Stimulated activated CD4-positive, alpha-beta T cell treated with anti-CD3 and anti-CD28 coated beads, TNF-alpha, amount 100 ng/mL, for 24 hours (primary cell): ENCODE measurements around the gene NLRP9.

Experiments
- DNase-seq, 3 experiments: peaks; one replicate each; pipeline ENCODE4 v3.0.0-alpha.2; 2020; ENCODE audit warnings: low read depth in 3 of 3

The NLRP9 gene

DNA sequence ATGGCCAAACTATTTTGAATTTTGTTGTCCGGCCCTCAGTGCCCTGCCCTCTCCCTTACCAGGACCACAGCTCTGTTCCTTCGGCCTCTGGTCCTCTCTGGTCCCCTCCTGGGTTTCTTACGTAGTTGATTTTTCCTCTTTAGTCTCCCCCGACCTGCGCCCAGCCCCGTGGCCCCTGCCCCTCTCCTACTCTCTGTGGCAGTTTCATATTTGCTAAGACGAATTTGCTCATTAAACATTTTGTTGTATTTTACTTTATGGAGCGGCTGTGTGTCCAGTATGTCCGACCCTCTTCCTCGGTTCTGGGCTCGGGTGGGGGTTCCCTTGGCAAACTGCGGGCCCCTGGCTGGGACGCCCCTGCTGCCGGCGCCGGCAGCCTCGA lies 63.8 kb downstream of the NLRP9 start:
- no peak for DNase-seq

DNA sequence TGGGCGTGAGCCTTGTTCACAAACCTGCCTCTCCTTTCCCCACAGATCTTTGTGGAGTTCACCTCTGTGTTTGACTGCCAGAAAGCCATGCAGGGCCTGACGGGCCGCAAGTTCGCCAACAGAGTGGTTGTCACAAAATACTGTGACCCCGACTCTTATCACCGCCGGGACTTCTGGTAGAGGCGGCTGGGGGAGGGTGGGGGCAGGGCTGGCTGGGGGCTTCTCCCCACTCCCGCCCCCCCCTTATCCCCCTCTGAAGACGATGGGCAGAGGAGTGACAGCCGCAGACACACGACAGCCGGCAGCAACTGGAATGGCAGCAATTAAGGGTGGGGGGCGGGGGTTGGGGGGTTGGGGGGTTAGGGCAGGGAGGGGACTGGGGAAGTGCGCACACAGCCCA lies 64.3 kb downstream of the NLRP9 start:
- DNase-seq: no peak

DNA sequence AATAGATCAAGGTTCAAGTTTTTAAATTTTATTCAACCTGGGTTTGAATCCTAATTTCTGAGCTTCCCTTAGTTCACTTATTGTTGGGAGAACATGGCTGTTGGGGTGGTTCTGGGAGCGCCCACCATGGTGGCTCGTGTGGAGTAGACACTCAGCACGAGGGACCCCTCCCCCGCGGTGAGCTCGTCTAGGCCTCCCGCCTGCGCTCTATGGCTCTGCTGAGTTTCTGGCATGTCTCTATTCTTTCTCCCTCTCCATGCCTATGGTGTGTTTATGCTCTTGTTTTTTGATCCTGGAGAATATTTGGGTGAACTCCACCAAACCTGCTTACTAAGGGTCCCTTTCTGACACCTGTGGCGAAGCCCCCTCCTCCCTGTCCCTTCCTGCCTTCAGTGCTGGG lies 64.7 kb downstream of the NLRP9 start:
- DNase-seq: no peak

DNA sequence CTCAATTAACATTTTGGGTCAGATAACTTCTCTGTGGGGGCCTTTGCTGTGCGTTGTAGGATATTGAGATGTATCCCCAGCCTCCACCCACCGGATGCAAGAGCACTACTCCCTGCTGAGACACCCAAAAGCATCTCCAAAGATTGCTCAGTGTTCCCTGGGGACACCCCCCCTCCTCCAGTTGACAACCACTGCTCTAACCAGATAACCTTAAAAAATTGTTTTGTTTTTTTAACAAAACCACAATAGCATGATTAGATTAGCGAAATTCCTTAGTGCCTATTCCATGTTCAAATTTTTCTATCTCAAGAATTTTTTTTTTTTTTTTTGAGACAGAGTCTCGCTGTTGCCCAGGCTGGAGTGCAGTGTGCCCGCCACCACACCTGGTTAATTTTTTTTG lies 65.8 kb downstream of the NLRP9 start:
- DNase-seq: no peak

DNA sequence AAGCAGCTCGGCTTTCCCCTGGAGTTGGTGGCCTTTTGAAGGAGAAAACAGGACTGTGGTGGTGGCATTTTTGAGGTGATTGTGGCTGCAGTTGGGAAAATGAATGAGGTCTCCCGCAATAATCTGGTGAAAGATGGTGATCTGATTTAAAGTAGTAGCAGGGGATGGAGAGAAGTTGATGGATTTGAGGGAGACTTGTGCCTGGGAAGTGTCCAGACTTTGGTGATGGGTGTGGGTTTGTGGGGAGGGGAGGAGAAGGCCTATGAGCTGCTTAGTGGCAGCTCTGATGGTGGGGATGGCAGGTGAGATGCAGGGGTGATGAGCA lies 67.2 kb downstream of the NLRP9 start:
- DNase-seq: no peak

DNA sequence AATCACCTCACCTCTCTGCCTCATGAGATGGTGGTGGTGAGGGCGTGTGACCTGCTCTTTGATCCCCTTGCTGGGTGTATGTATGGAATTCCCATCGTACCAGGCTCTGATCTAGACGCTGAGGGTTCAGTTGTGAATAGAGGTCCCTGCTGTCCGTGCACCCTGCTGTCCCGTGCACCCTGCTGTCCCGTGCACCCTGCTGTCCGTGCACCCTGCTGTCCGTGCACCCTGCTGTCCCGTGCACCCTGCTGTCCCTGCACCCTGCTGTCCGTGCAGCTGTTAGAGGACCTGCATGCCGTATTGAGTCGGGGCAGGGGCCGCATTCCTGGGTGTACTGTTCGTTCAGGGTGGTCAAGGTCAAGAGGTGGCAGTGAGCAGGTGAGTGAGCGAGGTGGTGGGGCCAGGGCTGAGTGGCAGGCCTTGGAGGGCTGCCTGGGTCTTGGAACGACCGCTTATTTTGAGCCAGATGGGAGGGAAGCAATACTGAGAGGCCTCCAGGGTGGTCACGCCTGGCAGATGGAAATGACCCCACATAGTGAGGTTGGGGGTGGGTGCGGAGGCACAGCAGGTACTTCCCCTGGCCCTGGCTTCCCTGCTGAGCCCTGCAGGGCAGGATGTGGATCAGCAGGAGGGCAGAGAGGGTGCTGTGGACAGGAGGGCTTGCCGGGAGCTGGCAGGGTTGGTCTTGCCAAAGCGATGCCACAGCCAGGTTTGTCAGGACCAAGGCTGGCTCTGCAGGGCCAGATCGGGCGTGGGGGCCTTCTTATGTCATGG lies 67.7 kb downstream of the NLRP9 start:
- no peak for DNase-seq

DNA sequence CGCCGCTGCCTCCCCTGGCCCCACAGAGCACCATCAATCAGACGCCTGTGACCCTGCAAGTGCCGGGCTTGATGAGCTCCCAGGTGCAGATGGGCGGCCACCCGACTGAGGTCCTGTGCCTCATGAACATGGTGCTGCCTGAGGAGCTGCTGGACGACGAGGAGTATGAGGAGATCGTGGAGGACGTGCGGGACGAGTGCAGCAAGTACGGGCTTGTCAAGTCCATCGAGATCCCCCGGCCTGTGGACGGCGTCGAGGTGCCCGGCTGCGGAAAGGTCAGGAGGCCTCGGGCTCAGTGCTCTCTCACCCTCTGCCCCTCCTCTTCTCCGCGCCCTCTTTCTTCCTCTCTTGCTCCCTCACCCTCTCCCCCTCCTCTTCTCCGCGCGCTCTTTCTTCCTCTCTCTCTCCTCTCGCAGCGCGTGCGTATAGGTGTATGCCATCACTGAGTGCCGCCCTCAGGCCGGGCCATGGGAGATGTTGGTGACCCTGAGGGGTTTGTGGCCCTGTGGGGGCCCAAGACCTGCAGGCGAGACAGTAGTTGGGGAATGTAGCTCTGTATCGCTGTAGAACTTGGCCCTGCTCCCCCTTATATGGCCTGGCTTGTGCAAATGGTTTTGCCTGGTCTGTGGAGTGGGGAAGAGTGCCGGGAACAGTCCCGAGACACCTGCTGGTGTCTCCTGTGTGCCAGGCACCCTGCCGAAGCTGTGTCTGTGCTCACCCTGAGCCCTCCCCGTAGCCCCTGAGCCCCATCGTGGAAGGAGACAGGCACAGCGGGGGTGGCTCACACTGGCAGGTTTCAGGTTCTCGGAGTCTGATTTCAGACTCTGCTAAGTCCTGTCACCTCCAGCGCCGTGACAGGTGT lies 68.6 kb downstream of the NLRP9 start:
- DNase-seq: no peak

DNA sequence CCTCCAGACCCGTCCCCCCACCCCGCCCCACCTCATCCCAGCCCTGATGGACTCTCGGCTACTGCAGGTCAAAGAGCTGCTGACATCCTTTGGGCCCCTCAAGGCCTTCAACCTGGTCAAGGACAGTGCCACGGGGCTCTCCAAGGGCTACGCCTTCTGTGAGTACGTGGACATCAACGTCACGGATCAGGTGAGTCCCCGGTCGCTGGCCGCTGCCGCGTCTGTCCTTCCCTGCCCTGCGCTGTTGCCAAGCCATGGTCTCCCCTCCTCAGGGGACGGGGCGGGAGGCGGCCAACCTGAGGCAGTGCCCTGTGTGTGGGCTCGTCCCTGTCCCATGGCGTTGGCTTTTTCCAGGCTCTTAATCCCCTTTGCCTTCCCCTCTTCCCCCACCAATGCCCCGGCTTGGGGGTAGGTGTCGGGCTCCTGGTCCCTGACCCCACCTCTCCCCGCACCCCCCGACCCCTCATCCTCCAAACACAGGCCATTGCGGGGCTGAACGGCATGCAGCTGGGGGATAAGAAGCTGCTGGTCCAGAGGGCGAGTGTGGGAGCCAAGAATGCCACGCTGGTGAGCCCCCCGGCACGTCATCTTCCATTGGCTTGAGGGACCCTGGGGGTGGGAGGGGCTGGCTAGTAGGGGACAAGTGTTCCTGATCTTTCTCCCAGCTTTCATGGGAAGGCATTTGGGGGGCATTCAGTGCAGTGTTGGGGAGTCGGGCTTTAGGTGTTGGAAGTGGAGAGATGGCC lies 69.4 kb downstream of the NLRP9 start:
- no peak for DNase-seq

DNA sequence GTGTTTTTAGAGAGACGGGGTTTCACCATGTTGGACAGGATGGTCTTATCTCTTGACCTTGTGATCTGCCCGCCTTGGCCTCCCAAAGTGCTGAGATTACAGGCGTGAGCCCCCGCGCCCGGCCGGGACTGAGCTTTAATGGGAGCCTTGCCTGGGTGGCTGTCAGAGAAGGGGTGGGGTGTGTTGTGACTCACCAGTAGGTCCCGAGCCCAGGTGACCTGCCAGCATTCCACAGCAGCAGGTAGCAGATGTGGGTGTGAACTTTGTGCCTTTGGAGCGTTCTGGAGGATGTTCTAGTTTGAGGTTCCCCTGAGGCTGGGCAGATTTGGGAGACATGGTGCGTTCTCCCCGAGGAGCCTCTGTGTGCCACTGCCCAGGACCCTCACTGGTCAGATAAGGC lies 70.2 kb downstream of the NLRP9 start:
- DNase-seq: no peak

DNA sequence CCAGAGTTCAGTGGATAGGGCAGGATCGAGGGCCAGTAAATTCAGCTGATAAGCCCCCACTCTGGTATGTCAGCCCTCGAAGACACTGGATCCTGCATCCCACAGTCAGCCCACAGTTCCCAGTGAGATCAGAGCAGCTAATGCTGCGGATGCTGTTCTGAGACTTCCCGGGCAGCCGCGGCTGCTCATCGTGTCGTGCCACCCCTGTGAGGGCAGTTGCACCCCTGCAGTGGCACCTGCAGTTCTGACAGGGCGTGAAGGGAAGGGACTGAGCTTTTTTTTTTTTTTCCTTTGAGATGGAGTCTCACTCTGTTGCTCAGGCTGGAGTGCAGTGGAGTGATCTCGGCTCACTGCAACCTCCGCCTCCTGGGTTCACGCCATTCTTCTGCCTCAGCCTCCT lies 70.7 kb downstream of the NLRP9 start:
- no peak for DNase-seq

DNA sequence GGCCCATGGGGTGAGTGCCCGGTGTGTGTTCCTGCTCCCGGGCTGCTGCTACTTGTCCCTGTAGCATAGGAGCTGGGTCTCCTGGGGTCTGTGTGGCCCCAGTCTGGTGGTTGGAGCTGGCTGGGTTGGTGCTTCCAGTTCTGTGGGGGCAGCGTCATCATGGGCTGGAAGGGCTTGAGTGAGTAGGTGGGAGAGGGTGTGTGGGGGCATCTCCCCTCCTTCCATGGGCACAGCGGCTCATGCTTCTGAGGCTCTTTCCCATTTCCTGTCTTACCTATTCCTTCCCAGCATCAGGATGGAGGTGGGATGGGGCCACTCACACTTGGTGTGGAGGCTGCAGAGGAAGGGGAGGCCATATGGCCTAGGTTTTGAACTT lies 71.2 kb downstream of the NLRP9 start:
- no peak for DNase-seq

DNA sequence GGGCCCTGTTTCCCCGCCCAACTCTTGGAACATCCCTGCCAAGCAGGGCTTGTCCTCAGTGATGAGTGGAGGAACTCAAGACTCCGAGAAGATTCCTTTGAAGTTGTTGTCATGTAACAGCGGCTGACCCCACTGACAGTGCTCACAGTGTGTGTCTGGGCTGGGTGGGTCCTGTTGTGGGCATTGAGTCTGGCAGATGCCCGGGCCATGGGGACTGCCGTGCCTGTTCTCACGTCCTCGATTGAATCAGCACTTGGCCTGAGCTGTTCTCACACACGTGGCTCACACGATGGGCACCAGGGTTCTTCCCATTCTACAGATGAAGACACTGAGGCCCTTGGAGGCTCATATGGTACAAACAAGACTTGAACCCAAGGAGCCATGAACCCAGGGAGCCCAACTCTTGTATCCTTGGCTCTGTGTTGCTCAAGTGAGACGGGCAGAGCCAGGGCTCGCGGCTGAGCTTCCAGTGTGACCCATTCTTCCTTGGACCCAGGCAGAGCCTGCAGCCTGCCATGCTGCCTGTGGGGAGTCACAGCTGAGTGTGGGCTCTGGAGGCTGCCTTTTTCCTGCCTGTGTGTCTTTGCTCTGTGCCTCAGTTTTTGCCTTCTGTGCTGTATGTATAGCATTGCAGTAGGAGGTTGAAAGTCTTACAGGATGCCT lies 71.7 kb downstream of the NLRP9 start:
- DNase-seq: no peak

DNA sequence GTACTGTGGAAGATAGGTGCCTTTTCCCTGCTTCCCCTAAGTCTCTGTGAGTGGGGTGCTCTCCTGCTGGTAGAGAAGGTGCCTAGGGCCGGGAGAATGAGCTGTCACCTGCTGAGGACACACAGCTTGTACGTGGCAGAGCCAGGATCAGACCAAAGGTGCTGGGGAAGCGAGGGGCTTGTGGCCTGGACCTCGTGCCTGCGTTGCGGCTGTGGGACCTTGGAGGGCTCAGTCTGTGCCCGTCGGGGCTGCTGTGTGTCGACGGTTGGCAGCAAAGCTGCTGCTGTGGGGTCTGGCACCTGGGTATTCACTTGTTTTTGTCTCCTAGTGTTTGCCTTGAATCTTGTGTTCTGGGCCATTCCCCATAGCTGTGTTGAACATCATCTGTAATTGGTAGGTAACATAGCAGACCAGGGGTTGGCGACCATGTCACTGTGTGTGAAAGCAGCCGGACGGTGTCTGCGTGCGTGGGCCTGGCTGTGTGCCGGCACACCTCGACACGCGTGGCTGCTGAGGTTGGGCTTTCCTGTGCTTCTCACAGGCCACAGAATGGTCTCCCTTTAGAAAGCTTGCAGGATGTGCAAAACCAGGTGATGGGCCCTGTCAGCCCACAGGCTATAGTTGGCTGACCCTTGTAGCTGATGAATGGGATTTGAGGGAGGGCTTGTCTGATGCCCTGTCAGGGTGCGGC lies 74.2 kb downstream of the NLRP9 start:
- no peak for DNase-seq

DNA sequence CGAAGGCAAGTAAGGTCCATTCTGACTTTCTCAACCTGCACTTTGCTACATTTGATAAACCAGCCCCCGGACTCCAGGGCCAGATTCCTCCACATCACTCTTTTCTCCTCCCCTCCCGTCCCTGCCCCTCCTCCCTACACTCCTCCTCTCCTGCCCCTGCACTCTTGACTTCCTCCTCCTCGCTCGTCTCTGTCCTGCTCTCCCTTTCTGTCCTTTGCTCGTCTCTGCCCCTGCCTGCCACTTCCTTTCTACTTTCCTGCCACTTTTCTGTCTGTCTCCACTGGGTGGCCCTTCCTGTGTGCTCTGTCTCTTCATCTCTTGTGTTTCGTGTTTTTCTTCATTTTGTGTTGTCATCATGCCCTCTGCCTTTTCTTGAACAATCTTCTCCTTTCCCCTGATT lies 76.4 kb downstream of the NLRP9 start:
- no peak for DNase-seq

DNA sequence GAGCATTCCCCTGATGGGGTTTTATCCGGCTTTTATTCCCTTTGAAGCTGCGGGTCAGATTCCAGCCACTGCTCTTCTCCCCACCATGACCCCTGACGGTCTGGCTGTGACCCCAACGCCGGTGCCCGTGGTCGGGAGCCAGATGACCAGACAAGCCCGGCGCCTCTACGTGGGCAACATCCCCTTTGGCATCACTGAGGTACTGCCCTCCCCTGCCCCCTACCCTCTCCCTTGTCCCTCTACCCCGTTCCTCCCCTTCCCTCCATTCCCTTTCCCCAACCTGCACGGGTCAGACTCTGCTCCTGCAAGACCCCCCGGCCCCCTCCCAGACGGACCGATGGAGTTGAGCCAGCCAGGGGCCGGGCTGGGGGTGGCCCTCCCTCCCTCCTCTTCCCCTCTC lies 77.2 kb downstream of the NLRP9 start:
- DNase-seq: no peak

DNA sequence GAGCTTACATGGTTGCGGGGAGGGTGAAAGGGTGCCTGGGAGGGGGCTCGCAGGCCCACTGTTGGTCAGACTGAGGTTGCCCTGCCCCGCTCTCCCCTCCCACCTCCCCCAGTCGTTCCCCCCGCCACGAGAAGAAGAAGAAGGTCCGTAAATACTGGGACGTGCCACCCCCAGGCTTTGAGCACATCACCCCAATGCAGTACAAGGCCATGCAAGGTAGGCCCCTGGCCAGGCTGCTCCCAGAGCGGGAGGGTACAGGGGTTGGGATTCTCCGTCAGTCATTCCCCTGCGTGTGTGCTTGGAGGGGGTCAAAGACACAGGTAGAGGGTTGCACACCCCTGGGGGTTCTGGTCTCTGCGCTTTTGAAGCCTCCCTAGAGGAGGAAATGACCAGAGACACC lies 77.8 kb downstream of the NLRP9 start:
- no peak for DNase-seq

DNA sequence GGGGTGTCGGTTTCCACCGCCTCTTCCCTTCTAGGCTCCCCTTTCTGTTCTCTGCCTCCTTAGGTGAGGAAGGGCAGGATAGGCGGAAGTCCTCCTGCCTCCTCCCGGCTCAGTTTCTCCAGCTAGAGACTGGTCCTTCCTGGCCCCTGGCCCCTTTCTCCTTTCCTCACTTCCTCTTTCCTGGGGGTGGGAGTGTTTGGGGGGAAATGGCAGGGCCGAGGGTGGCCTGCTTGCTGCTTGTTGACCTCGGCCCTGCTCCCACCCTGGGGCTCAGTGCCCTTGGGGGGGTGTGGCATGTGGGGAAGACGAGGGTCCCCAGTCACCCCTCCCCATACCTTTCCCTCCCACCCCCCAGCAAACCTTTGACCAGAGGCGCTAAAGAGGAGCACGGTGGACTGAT lies 78.4 kb downstream of the NLRP9 start:
- no peak for DNase-seq

DNA sequence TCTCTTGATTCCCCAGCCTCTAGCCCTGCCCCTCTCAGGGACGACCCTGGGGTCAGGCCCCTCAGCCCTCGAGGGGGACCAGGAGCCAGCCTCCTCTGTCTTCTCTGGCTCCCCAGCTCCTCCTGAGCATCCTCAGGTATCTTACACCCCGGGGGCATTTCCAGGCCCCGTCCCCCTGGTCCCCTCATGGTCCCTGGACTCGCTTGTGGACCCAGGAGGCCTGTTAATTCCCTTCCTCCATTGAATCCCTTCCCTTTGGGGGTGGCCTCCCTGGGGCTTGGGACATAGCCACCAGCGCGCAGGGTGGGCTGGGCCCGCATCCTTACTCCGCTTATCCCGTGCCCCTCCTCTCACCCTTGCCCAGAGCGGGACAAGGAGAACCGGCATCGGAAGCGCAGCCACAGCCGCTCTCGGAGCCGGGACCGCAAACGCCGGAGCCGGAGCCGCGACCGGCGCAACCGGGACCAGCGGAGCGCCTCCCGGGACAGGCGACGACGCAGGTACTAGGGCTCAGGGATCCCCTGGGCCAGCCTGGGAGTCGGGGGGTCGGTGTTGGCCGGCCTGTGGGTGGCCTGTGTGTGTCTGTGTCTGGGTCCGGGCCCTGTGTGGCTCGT lies 79.2 kb downstream of the NLRP9 start:
- no peak for DNase-seq
